ENCODE results near the gene DNAJA4. TPM values are rescaled to one million over a fixed set of nuclear protein-coding genes. Genes with fewer than 3 reads are reported as not detected.

Gene DNAJA4
- total and polyA plus RNA-seq, 9 of the 15 experiments (the other 6 are each of a cell fraction or from before 2014, with no cell fraction given), result 0.11 to 1.0 (median 0.16) TPM; not detected in 4

DNA sequence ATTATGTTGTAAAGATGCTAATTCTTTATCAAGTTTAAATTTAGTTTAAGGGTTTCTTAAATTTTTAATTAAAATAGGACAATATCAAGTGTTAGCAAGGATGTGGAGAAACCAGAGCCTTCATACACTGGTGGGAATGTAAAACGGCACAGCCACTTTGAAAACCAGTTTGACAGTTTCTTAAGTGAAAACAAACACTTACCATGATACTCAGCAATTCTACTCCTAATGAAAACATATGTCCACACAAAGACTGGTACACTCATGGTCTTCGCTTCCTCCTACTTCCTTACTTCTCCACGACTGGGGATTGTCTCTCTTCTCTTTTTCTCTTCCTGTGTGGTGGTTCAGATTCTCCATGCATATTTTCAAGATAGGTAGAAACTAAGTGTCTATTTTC, 25.9 kb downstream of the DNAJA4 start:
- no peaks in the 10 kb centered on the region for H3K4me1 ChIP-seq (replicated peaks in 1 of 2; ENCODE audit: control insufficient read depth in 2 of 2, insufficient read depth in 2 of 2, low read length in 2 of 2)
- ATAC-seq (no peak), DNase-seq (ENCODE audit: extremely low read depth in 1 of 4, low spot score in 3 of 4) (no peak), FAIRE-seq (no peak)
- CTCF ChIA-PET (ENCODE audit: low intra/inter-chr PET ratio), result no interaction called here
- peaks cover 99% of the 10 kb centered on the region for H3K36me3 ChIP-seq (ENCODE audit: control insufficient read depth, insufficient read depth, low read length)
- in situ Hi-C loops (cut with MboI), result no loop called here
- no peak overlapping the region for H2AFZ ChIP-seq (ENCODE audit: low read depth, low read length)
- H3K9me1 ChIP-seq (ENCODE audit: control insufficient read depth, insufficient read depth, low read length), result no peaks in the 10 kb centered on the region
- H3K9me3 ChIP-seq (replicated peaks; ENCODE audit: control insufficient read depth, insufficient read depth, low read depth, low read length), result no peaks in the 10 kb centered on the region
- no peak overlapping the region for H3K4me2 ChIP-seq (ENCODE audit: insufficient read depth, low read length)
- no peaks in the 10 kb centered on the region for H3K27me3 ChIP-seq (ENCODE audit: control insufficient read depth in 2 of 2, insufficient read depth in 2 of 2, low read length in 2 of 2)
- no peak overlapping the region for H3K9ac ChIP-seq (ENCODE audit: insufficient read depth in 1 of 2, low read depth in 2 of 2, low read length in 2 of 2)
- TF ChIP-seq ZNF75A (CRISPR knock-in tag; IDR thresholded peaks at IDR 0.05) (no peak), ETV5 (CRISPR knock-in tag; IDR thresholded peaks at IDR 0.05; ENCODE audit: low read depth) (no peak), ZNF124 (CRISPR knock-in tag; IDR thresholded peaks at IDR 0.05) (no peak), TOE1 (IDR thresholded peaks at IDR 0.05; ENCODE audit: borderline replicate concordance) (no peak), TOE1 (CRISPR knock-in tag; IDR thresholded peaks at IDR 0.05; ENCODE audit: borderline replicate concordance, low read depth) (no peak), BHLHE40 (IDR thresholded peaks at IDR 0.05; ENCODE audit: low read length) (no peak), BDP1 (IDR thresholded peaks at IDR 0.05; ENCODE audit: insufficient read depth, insufficient read length) (no peak), NFYB (IDR thresholded peaks at IDR 0.05; ENCODE audit: extremely low read depth, insufficient read length) (no peak), PRPF4 (IDR thresholded peaks at IDR 0.05; ENCODE audit: insufficient read depth, low read depth, low read length, poor library complexity, severe bottlenecking) (no peak), DLX4 (CRISPR knock-in tag; IDR thresholded peaks at IDR 0.05) (no peak), ZEB2 (IDR thresholded peaks at IDR 0.05) (no peak), ESRRA (IDR thresholded peaks at IDR 0.05; ENCODE audit: borderline replicate concordance, low read depth) (no peak), POLR2AphosphoS5 (IDR thresholded peaks at IDR 0.05; ENCODE audit: control insufficient read depth, insufficient read depth, low read depth, low read length) (no peak)
- 79% methylated on average over 2 of the region's 3 CpGs for WGBS (ENCODE audit: insufficient coverage, low coverage, missing lambda C conversion rate)
- no peak overlapping the region for H3K27ac ChIP-seq (ENCODE audit: extremely low read depth, low read depth, low read length)
- intact Hi-C loops (cut with micrococcal nuclease), result no loop called here
- no peak overlapping the region for H3K4me3 ChIP-seq
- POLR2A ChIA-PET, result interaction anchor here (0.6 to 1.5 kb wide), 2 partner anchors 9 to 83 kb away, joined by 4 to 9 read pairs; partner anchors contain the start of gene SKIC8
- no peaks in the 10 kb centered on the region for H3K79me2 ChIP-seq (ENCODE audit: control insufficient read depth, insufficient read depth, low read length)
- BruUV-seq (replicated peaks), result no TSS peak
- no peaks in the 10 kb centered on the region for H4K20me1 ChIP-seq (replicated peaks; ENCODE audit: control insufficient read depth, insufficient read depth, low read length)

Measured in K562 (cell line).